Measurements from ENCODE around the gene LRMDA.

DNA sequence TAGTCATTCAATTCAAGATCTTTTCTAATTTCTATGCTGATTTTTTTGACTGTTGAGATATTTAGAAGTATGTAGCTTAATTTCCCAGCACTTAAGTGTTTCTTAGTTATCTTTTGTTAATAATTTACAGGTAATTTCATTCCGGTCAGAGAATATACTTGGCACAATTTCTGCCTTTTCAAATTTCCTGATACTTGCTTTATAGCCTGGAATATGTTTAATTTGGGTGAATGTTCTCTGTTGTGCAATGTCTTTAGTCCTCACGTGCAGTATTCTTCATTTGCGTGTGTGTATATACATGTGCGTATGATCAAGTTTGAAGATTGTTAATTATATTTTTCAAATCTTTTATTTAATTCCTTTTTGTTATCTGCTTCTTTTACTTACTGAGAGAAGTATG is 989.3 kb downstream of the LRMDA start:
- no peak for TF ChIP-seq CBX3 (IDR thresholded peaks at IDR 0.05; ENCODE audit: low read depth)
- TF ChIP-seq CTCF (IDR thresholded peaks at IDR 0.05 in 2 of 3, conservative IDR thresholded peaks at IDR 0.05 in 1 of 3; ENCODE audit: borderline replicate concordance in 1 of 3, insufficient read depth in 1 of 3, low read depth in 2 of 3, low read length in 2 of 3): no peak
- TF ChIP-seq ZNF274 (IDR thresholded peaks at IDR 0.05; ENCODE audit: low read depth, low read length): no peak
- no peak for TF ChIP-seq SRF (IDR thresholded peaks at IDR 0.05; ENCODE audit: low read depth)
- TF ChIP-seq MAX (IDR thresholded peaks at IDR 0.05): no peak
- TF ChIP-seq POLR2A (IDR thresholded peaks at IDR 0.05; ENCODE audit: borderline replicate concordance, extremely low read depth, insufficient read depth, insufficient read length): no peak
- TF ChIP-seq REST (IDR thresholded peaks at IDR 0.05; ENCODE audit: low read depth): no peak

Data from HCT116 (cell line).